Measurements from ENCODE around the gene MS4A15. TPM values are rescaled to one million over a fixed set of nuclear protein-coding genes. Genes with fewer than 3 reads are reported as not detected.
A peak's percentile ranks its signal among the peaks of the same experiment; 100 is the strongest.

The MS4A15 gene
- total and polyA plus RNA-seq, 2 donors (not counting 1 experiment from before 2014, with no cell fraction given), result not detected

DNA sequence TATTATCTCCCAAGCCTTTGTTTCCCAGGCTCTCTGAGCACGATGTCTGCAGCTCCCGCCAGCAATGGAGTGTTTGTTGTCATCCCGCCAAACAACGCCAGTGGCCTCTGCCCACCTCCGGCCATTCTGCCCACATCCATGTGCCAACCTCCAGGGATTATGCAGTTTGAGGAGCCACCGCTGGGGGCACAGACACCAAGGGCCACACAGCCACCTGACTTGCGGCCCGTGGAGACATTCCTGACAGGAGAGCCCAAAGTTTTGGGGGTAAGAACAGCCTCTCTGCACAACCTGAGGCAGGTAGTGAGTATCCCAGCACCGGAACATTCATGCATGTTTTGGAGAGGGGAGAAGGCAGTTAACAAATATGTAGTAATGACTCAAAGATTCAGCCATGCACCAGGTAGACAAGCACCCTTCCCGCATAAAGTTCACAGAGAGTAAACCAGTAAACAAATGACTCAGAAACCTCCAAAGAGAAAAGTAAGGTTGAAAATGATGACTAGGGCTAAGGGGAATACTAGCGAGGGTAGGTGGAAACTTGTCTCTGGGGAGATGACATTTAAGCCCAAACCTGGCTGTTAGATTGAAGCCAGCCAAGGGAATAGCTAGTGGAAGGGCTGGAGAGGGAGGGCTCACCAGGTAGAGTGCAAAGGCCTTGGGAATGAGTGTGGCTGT is 7.2 kb downstream of the MS4A15 start:
- ATAC-seq (ENCODE audit: low read depth) (no peak), DNase-seq (no peak)
- TF ChIP-seq, protein P1, sequence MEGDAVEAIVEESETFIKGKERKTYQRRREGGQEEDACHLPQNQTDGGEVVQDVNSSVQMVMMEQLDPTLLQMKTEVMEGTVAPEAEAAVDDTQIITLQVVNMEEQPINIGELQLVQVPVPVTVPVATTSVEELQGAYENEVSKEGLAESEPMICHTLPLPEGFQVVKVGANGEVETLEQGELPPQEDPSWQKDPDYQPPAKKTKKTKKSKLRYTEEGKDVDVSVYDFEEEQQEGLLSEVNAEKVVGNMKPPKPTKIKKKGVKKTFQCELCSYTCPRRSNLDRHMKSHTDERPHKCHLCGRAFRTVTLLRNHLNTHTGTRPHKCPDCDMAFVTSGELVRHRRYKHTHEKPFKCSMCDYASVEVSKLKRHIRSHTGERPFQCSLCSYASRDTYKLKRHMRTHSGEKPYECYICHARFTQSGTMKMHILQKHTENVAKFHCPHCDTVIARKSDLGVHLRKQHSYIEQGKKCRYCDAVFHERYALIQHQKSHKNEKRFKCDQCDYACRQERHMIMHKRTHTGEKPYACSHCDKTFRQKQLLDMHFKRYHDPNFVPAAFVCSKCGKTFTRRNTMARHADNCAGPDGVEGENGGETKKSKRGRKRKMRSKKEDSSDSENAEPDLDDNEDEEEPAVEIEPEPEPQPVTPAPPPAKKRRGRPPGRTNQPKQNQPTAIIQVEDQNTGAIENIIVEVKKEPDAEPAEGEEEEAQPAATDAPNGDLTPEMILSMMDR (IDR thresholded peaks at IDR 0.05), result no peak
- no peak for TF ChIP-seq EZH2 (IDR thresholded peaks at IDR 0.05; ENCODE audit: borderline replicate concordance, insufficient read depth, low read depth, low read length, poor library complexity, severe bottlenecking)
- no peaks in the 10 kb centered on the region for H3K36me3 ChIP-seq (replicated peaks in 1 of 2; ENCODE audit: control extremely low read depth in 1 of 2, control insufficient read depth in 1 of 2, extremely low read depth in 1 of 2, insufficient read depth in 2 of 2, low read length in 1 of 2)
- Mint-ChIP-seq H3K27me3 (peaks cover 30% of the 10 kb centered on the region), H3K4me3 (no peak overlapping the region), H3K4me1 (peaks cover 49% of the 10 kb centered on the region), H3K9me3 (ENCODE audit: insufficient read depth) (no peaks in the 10 kb centered on the region), H3K27ac (peak overlapping the region; percentile 5)
- H3K9me3 ChIP-seq (ENCODE audit: control extremely low read depth in 1 of 3, control insufficient read depth in 2 of 3, insufficient read depth in 1 of 3, low read length in 2 of 3), result peaks cover 0 to 8% (median 0%) of the 10 kb centered on the region in 3 donors
- no peaks in the 10 kb centered on the region for H3K79me2 ChIP-seq (ENCODE audit: control insufficient read depth, insufficient read depth, low read length)
- intact Hi-C loops (cut with micrococcal nuclease), result loop anchor here (5.0 kb wide), 1 partner anchor 497 kb away; no protein-coding TSS in a partner anchor
- H3K4me2 ChIP-seq (replicated peaks; ENCODE audit: low read depth, low read length, poor library complexity, severe bottlenecking), result peak overlapping the region; percentile 45
- peaks cover 25 to 30% of the 10 kb centered on the region in 2 donors for H3K4me1 ChIP-seq (ENCODE audit: control insufficient read depth in 2 of 2, insufficient read depth in 2 of 2, low read length in 2 of 2)
- WGBS (ENCODE audit: insufficient coverage), result 85% methylated on average over 10 of the region's 11 CpGs
- no peak overlapping the region for H3K4me3 ChIP-seq (ENCODE audit: control extremely low read depth in 1 of 5, extremely low read depth in 1 of 5, insufficient read depth in 1 of 5, low read depth in 2 of 5, low read length in 4 of 5)
- H4K20me1 ChIP-seq (ENCODE audit: control insufficient read depth, insufficient read depth, low read length, poor library complexity, severe bottlenecking), result no peaks in the 10 kb centered on the region
- ChIA-PET POLR2A (no interaction called here), CTCF (interaction anchor here (0.8 to 6.5 kb wide), 13 partner anchors 10 to 498 kb away, joined by 3 to 102 read pairs (median 4); no protein-coding TSS in a partner anchor)
- H2AFZ ChIP-seq (ENCODE audit: insufficient read depth, low read depth, low read length, poor library complexity, severe bottlenecking), result no peak overlapping the region
- no peak overlapping the region for H3K9ac ChIP-seq (ENCODE audit: low read length)
- H3K27me3 ChIP-seq (replicated peaks in 1 of 4; ENCODE audit: control extremely low read depth in 1 of 4, control insufficient read depth in 3 of 4, insufficient read depth in 4 of 4, low read length in 3 of 4), result peaks cover 0 to 18% (median 1%) of the 10 kb centered on the region in 4 experiments
- H3K27ac ChIP-seq (ENCODE audit: low read length in 2 of 2), result no peak overlapping the region

DNA sequence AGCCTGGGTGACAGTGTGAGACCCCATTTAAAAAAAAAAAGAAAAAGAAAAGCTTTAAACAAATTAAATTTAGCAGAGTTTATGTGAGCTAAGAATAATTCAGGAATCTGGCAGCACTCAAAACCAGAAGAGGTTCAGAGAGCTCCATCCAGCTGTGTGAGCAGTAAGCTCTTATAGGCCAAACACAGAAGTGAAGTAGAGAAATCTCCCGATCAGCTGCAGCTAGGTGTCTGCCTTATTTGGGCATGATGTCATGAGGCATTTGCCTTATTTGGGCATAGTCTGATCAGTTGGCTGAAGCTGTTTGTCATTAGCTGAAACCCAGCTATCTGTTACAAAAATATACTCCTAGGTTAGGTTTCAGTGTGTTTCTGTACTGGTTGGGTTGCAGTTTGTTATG is 8.2 kb downstream of the MS4A15 start:
- H3K9me3 ChIP-seq (ENCODE audit: control extremely low read depth in 1 of 3, control insufficient read depth in 2 of 3, insufficient read depth in 1 of 3, low read length in 2 of 3), result peaks cover 0 to 8% (median 0%) of the 10 kb centered on the region in 3 donors
- peaks cover 32% of the 10 kb centered on the region for H3K27me3 Mint-ChIP-seq
- intact Hi-C loops (cut with micrococcal nuclease), result loop anchor here (5.0 kb wide), 1 partner anchor 498 kb away; no protein-coding TSS in a partner anchor
- H3K4me2 ChIP-seq (replicated peaks; ENCODE audit: low read depth, low read length, poor library complexity, severe bottlenecking), result no peak overlapping the region
- peaks cover 25 to 30% of the 10 kb centered on the region in 2 donors for H3K4me1 ChIP-seq (ENCODE audit: control insufficient read depth in 2 of 2, insufficient read depth in 2 of 2, low read length in 2 of 2)
- no peak overlapping the region for H3K27ac Mint-ChIP-seq
- no peak overlapping the region for H3K4me3 ChIP-seq (ENCODE audit: control extremely low read depth in 1 of 5, extremely low read depth in 1 of 5, insufficient read depth in 1 of 5, low read depth in 2 of 5, low read length in 4 of 5)
- H3K9me3 Mint-ChIP-seq (ENCODE audit: insufficient read depth), result no peaks in the 10 kb centered on the region
- ChIA-PET CTCF (interaction anchor here (0.6 to 6.5 kb wide), 5 partner anchors 8 to 627 kb away, joined by 4 to 102 read pairs (median 8); partner anchors contain the start of genes MS4A15 and TMEM216), POLR2A (no interaction called here)
- ATAC-seq (ENCODE audit: low read depth) (no peak), DNase-seq (peak; percentile 25)
- H3K4me1 Mint-ChIP-seq, result peaks cover 39% of the 10 kb centered on the region
- no peak overlapping the region for H3K9ac ChIP-seq (ENCODE audit: low read length)
- H4K20me1 ChIP-seq (ENCODE audit: control insufficient read depth, insufficient read depth, low read length, poor library complexity, severe bottlenecking), result no peaks in the 10 kb centered on the region
- no peak overlapping the region for H2AFZ ChIP-seq (ENCODE audit: insufficient read depth, low read depth, low read length, poor library complexity, severe bottlenecking)
- no peak for TF ChIP-seq EZH2 (IDR thresholded peaks at IDR 0.05; ENCODE audit: borderline replicate concordance, insufficient read depth, low read depth, low read length, poor library complexity, severe bottlenecking)
- TF ChIP-seq, protein P1 (IDR thresholded peaks at IDR 0.05), result no peak
- H3K36me3 ChIP-seq (replicated peaks in 1 of 2; ENCODE audit: control extremely low read depth in 1 of 2, control insufficient read depth in 1 of 2, extremely low read depth in 1 of 2, insufficient read depth in 2 of 2, low read length in 1 of 2), result no peaks in the 10 kb centered on the region
- H3K4me3 Mint-ChIP-seq, result no peak overlapping the region
- H3K27me3 ChIP-seq (replicated peaks in 1 of 4; ENCODE audit: control extremely low read depth in 1 of 4, control insufficient read depth in 3 of 4, insufficient read depth in 4 of 4, low read length in 3 of 4), result peaks cover 0 to 21% (median 1%) of the 10 kb centered on the region in 4 experiments
- H3K79me2 ChIP-seq (ENCODE audit: control insufficient read depth, insufficient read depth, low read length), result no peaks in the 10 kb centered on the region
- WGBS (ENCODE audit: insufficient coverage), result no CpG with 5 or more reads among the region's 1 CpG
- no peak overlapping the region for H3K27ac ChIP-seq (ENCODE audit: low read length in 2 of 2)

Measured in B cell (primary cell).